IMR-90 (cell line): ENCODE results near the gene CDK8.

Experiments used
- BHLHE40 ChIP-seq: fragments of 150-350 bp; IDR thresholded peaks from 2 replicates; pipeline ENCODE4 v1.6.1; 2016; ENCODE audit warnings: mild to moderate bottlenecking, low read depth, low read length
- CEBPB ChIP-seq: IDR thresholded peaks from 2 replicates; pipeline ENCODE4 v1.6.1; 2012; ENCODE audit warnings: low read depth, low read length, improper control_type of control experiment
- CHD1 ChIP-seq: IDR thresholded peaks from 2 replicates; pipeline ENCODE4 v1.6.1; 2012; ENCODE audit warnings: low read depth, low read length, improper control_type of control experiment
- CTCF ChIP-seq: conservative IDR thresholded peaks from 2 replicates; pipeline ENCODE4 v1.5.1; 2012; ENCODE audit warnings: mild to moderate bottlenecking, low read depth, low read length, improper control_type of control experiment
- ELK1 ChIP-seq: fragments of 150-350 bp; IDR thresholded peaks from 2 replicates; pipeline ENCODE4 v1.6.1; 2016; ENCODE audit warnings: low read depth, mild to moderate bottlenecking, low read length, moderate library complexity, borderline replicate concordance
- FOS ChIP-seq: fragments of 150-350 bp; IDR thresholded peaks from 2 replicates; pipeline ENCODE4 v1.6.1; 2016; ENCODE audit warnings: low read depth, low read length
- MAFK ChIP-seq: IDR thresholded peaks from 2 replicates; pipeline ENCODE4 v1.6.1; 2012; ENCODE audit warnings: low read depth, low read length, improper control_type of control experiment
- MAZ ChIP-seq: IDR thresholded peaks from 2 replicates; pipeline ENCODE4 v1.6.1; 2012; ENCODE audit warnings: low read depth, mild to moderate bottlenecking, low read length, improper control_type of control experiment, moderate library complexity, borderline replicate concordance
- MXI1 ChIP-seq: IDR thresholded peaks from 2 replicates; pipeline ENCODE4 v1.6.1; 2012; ENCODE audit warnings: low read depth, mild to moderate bottlenecking, low read length, moderate library complexity, borderline replicate concordance
- POLR2A ChIP-seq: IDR thresholded peaks from 2 replicates; pipeline ENCODE4 v1.6.1; 2012; ENCODE audit warnings: mild to moderate bottlenecking, low read depth, low read length
- RAD21 ChIP-seq: IDR thresholded peaks from 2 replicates; pipeline ENCODE4 v1.6.1; 2012; ENCODE audit warnings: low read length, improper control_type of control experiment
- RCOR1 ChIP-seq: IDR thresholded peaks from 2 replicates; pipeline ENCODE4 v1.6.1; 2012; ENCODE audit warnings: mild to moderate bottlenecking, low read length, improper control_type of control experiment; ENCODE audit not compliant: insufficient replicate concordance
- SMC3 ChIP-seq: fragments of 150-350 bp; IDR thresholded peaks from 2 replicates; pipeline ENCODE4 v1.6.1; 2016; ENCODE audit warnings: low read depth, mild to moderate bottlenecking, antibody characterized with exemption, low read length, moderate library complexity
- USF2 ChIP-seq: fragments of 150-350 bp; IDR thresholded peaks from 2 replicates; pipeline ENCODE4 v1.6.1; 2017; ENCODE audit warnings: mild to moderate bottlenecking, antibody characterized with exemption, low read length, low read depth

GRCh38 chr13:26400545-26400944, 146.6 kb downstream of the CDK8 start:
- no peak for TF ChIP-seq CTCF
- no peak for TF ChIP-seq MAFK
- TF ChIP-seq POLR2A: no peak
- TF ChIP-seq BHLHE40: no peak
- TF ChIP-seq RAD21: no peak
- TF ChIP-seq RCOR1: no peak
- no peak for TF ChIP-seq CHD1
- TF ChIP-seq MXI1: no peak
- no peak for TF ChIP-seq FOS
- TF ChIP-seq ELK1: no peak
- TF ChIP-seq USF2: no peak
- no peak for TF ChIP-seq SMC3
- no peak for TF ChIP-seq CEBPB
- TF ChIP-seq MAZ: no peak
